Measurements from ENCODE around the gene RINL. TPM values are rescaled to one million over a fixed set of nuclear protein-coding genes. Genes with fewer than 3 reads are reported as not detected.
"Not testable (repeated sequence)": the region's sequence is repeated elsewhere in the genome, so short reads cannot be mapped to it uniquely, and the experiment has no call there.

Gene RINL
- total RNA-seq, 1 donor from 2014 or later, result 2.6 TPM

GRCh38 chr19:38889803-38890202, 11.7 kb upstream of the RINL start:
- TF ChIP-seq CTCF (IDR thresholded peaks at IDR 0.05; ENCODE audit: unreplicated experiment), result no peak
- DNase-seq (ENCODE audit: low spot score, unreplicated experiment), result no peak
- Mint-ChIP-seq H3K4me3 (ENCODE audit: low read depth) (no peak overlapping the region), H3K4me1 (ENCODE audit: low read depth) (no peaks in the 10 kb centered on the region), H3K36me3 (ENCODE audit: insufficient read depth) (no peaks in the 10 kb centered on the region), H3K27ac (no peak overlapping the region), H3K9me3 (ENCODE audit: low read depth) (no peaks in the 10 kb centered on the region), H3K27me3 (no peaks in the 10 kb centered on the region)

GRCh38 chr19:38888876-38889275, 10.8 kb upstream of the RINL start:
- Mint-ChIP-seq H3K9me3 (ENCODE audit: low read depth) (no peaks in the 10 kb centered on the region), H3K4me1 (ENCODE audit: low read depth) (no peaks in the 10 kb centered on the region), H3K36me3 (ENCODE audit: insufficient read depth) (no peaks in the 10 kb centered on the region), H3K27me3 (no peaks in the 10 kb centered on the region), H3K27ac (no peak overlapping the region), H3K4me3 (ENCODE audit: low read depth) (no peak overlapping the region)
- no peak for TF ChIP-seq CTCF (IDR thresholded peaks at IDR 0.05; ENCODE audit: unreplicated experiment)
- DNase-seq (ENCODE audit: low spot score, unreplicated experiment), result no peak

DNA sequence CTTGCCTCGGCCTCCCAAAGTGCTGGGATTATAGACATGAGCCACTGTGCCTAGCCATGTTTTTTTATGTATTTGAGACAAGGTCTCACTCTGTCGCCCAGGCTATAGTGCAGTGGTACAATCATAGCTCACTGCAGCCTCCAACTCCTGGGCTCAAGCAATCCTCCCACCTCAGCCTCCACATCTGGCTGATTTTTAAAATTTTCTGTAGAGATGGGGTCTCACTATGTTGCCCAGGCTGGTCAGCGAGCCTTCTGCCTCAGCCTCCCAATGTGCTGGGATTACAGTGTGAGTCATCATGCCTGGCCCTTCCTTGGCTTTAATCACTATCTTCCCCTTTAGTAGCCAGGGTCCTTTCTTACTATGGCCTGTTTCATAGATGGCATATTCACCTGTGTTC, 6.6 kb upstream of the RINL start:
- H3K4me1 Mint-ChIP-seq (ENCODE audit: low read depth); H3K36me3 Mint-ChIP-seq (ENCODE audit: insufficient read depth); H3K27me3 Mint-ChIP-seq: not testable (repeated sequence)

GRCh38 chr19:38883286-38883685, 5.2 kb upstream of the RINL start:
- TF ChIP-seq CTCF (IDR thresholded peaks at IDR 0.05; ENCODE audit: unreplicated experiment), result no peak
- Mint-ChIP-seq H3K4me3 (ENCODE audit: low read depth) (no peak overlapping the region), H3K9me3 (ENCODE audit: low read depth) (no peaks in the 10 kb centered on the region), H3K36me3 (ENCODE audit: insufficient read depth) (peaks cover 1% of the 10 kb centered on the region), H3K27ac (no peak overlapping the region), H3K4me1 (ENCODE audit: low read depth) (peaks cover 5% of the 10 kb centered on the region), H3K27me3 (no peaks in the 10 kb centered on the region)
- DNase-seq (ENCODE audit: low spot score, unreplicated experiment), result no peak

More for the DNA sequence above, 6.6 kb upstream of the RINL start:
- H3K9me3 Mint-ChIP-seq (ENCODE audit: low read depth); DNase-seq (ENCODE audit: low spot score, unreplicated experiment); H3K27ac Mint-ChIP-seq; H3K4me3 Mint-ChIP-seq (ENCODE audit: low read depth): not testable (repeated sequence)

GRCh38 chr19:38880882-38881609, 3.0 kb upstream of the RINL start:
- Mint-ChIP-seq H3K4me3 (ENCODE audit: low read depth) (no peak overlapping the region), H3K36me3 (ENCODE audit: insufficient read depth) (peaks cover 1% of the 10 kb centered on the region), H3K9me3 (ENCODE audit: low read depth) (no peaks in the 10 kb centered on the region), H3K4me1 (ENCODE audit: low read depth) (peaks cover 18% of the 10 kb centered on the region), H3K27ac (peak overlapping the region; percentile 74), H3K27me3 (no peaks in the 10 kb centered on the region)
- TF ChIP-seq CTCF (IDR thresholded peaks at IDR 0.05; ENCODE audit: unreplicated experiment), result no peak
- no peak for DNase-seq (ENCODE audit: low spot score, unreplicated experiment)
